Sigmoid colon (tissue), 7 donors: ENCODE measurements around the gene RALY. TPM values are rescaled to one million over a fixed set of nuclear protein-coding genes. Genes with fewer than 3 reads are reported as not detected.

ENCODE experiments used
- DNase-seq: peaks from one replicate; pipeline ENCODE4 v3.0.0-alpha.2; 2019
- H3K27ac ChIP-seq, 4 donors: fragments of 200-600 bp; sonication (generic); one replicate each; pipeline ENCODE4 v1.5.1; 2016 to 2019; ENCODE audit warnings: mild to moderate bottlenecking in 1 of 4
- H3K27me3 ChIP-seq, 3 donors: fragments of 200-600 bp; sonication (generic); one replicate each; pipeline ENCODE4 v1.5.1; 2019; ENCODE audit warnings: mild to moderate bottlenecking in 1 of 3
- H3K36me3 ChIP-seq, 4 donors: fragments of 200-600 bp; sonication (generic); one replicate each; pipeline ENCODE4 v1.5.1; 2016 to 2019
- H3K4me1 ChIP-seq, 4 donors: fragments of 200-600 bp; sonication (generic); one replicate each; pipeline ENCODE4 v1.5.1; 2017 to 2019
- H3K4me3 ChIP-seq, 4 donors: fragments of 200-600 bp; sonication (generic); one replicate each; pipeline ENCODE4 v1.5.1; 2017 to 2019; ENCODE audit warnings: mild to moderate bottlenecking in 2 of 4, moderate library complexity in 1 of 4
- H3K9me3 ChIP-seq, 4 donors: fragments of 200-600 bp in 3 of 4; sonication (generic) in 3 of 4; one replicate each; pipeline versions ENCODE4 v1.5.1 to v1.6.1; 2013 to 2019
- CTCF ChIP-seq, 4 experiments: fragments of 450-650 bp in 3 of 4; fragments of 200-600 bp in 1 of 4; IDR thresholded peaks; one replicate each; pipeline ENCODE4 v1.5.1; 2016 to 2019; ENCODE audit warnings: antibody characterized with exemption in 4 of 4, mild to moderate bottlenecking in 3 of 4, moderate library complexity in 2 of 4
- EP300 ChIP-seq, 4 donors: sonication (generic); formaldehyde crosslinking; IDR thresholded peaks; one replicate each; pipeline ENCODE4 v1.6.1; 2017; ENCODE audit warnings: antibody characterized with exemption in 4 of 4
- POLR2A ChIP-seq, 2 donors: fragments of 450-650 bp; IDR thresholded peaks; one replicate each; pipeline ENCODE4 v1.6.1; 2016; ENCODE audit warnings: antibody characterized with exemption in 2 of 2, mild to moderate bottlenecking in 2 of 2, moderate library complexity in 2 of 2
- POLR2AphosphoS5 ChIP-seq, 4 donors: sonication (generic); formaldehyde crosslinking; IDR thresholded peaks; one replicate each; pipeline ENCODE4 v1.6.1; 2017; ENCODE audit warnings: antibody characterized with exemption in 4 of 4
- WGBS, 2 donors: extraction: QIAGEN DNeasy Blood & Tissue Kit; methylation state at CpG; one replicate each; pipeline ENCODE4 v1.1.7; 2013; 5-methylcytosine and 5-hydroxymethylcytosine counted together
- intact Hi-C: fragments of 100-400 bp; cut with DNase I; formaldehyde crosslinking; loops from one replicate; pipeline ENCODE4 v1.15.1; 2023
- polyA plus RNA-seq, 3 donors: library from polyadenylated mRNA; stranded (reverse); fragments of 200-250 nt; gene quantifications; one replicate each; pipeline ENCODE4 v1.2.3, GENCODE V29; 2013
- total RNA-seq, 4 donors: library from RNA; depleted of rRNA; stranded (reverse); fragments of >200 nt; gene quantifications; one replicate each; pipeline ENCODE4 v1.1.0, GENCODE V29; 2016
- donor health status: healthy with polysubstance abuse.
- donor health status: Bipolar disorder and iron deficiency.
- donor health status: healthy.

The RALY gene
- total and polyA plus RNA-seq, 7 donors, result 75.1 to 233 (median 94.5) TPM

- H3K36me3 ChIP-seq, result no peaks in the 10 kb centered on the region
- no peaks in the 10 kb centered on the region for H3K27me3 ChIP-seq
- DNase-seq, result no peak
- H3K4me1 ChIP-seq, result peaks cover 0 to 41% (median 13%) of the 10 kb centered on the region in 4 donors
- intact Hi-C loops, result no loop called here
- H3K9me3 ChIP-seq, result no peaks in the 10 kb centered on the region
- WGBS, 2 donors, result 68 to 86% methylated on average over 4 of the region's 4 CpGs
- no peak overlapping the region for H3K4me3 ChIP-seq
- TF ChIP-seq POLR2AphosphoS5 (IDR thresholded peaks at IDR 0.05) (no peak), EP300 (IDR thresholded peaks at IDR 0.05) (no peak), CTCF (IDR thresholded peaks at IDR 0.05) (no peak)
- H3K27ac ChIP-seq, result no peak overlapping the region
Measured at GRCh38 chr20:34047917-34048316, 54.2 kb downstream of the RALY start.

- no peaks in the 10 kb centered on the region for H3K27me3 ChIP-seq
- H3K4me3 ChIP-seq, result no peak overlapping the region
- TF ChIP-seq CTCF (IDR thresholded peaks at IDR 0.05) (no peak), POLR2AphosphoS5 (IDR thresholded peaks at IDR 0.05) (no peak), EP300 (IDR thresholded peaks at IDR 0.05) (no peak), POLR2A (IDR thresholded peaks at IDR 0.05) (no peak)
- no peak for DNase-seq
- no peaks in the 10 kb centered on the region for H3K36me3 ChIP-seq
- no peaks in the 10 kb centered on the region for H3K9me3 ChIP-seq
- peaks cover 0 to 32% (median 11%) of the 10 kb centered on the region in 4 donors for H3K4me1 ChIP-seq
- WGBS, 2 donors, result 88 to 95% methylated on average over 1 of the region's 1 CpG
- no peak overlapping the region for H3K27ac ChIP-seq
- intact Hi-C loops, result no loop called here
Measured at GRCh38 chr20:34049389-34049788, 55.7 kb downstream of the RALY start.

GRCh38 chr20:34049897-34050695, 56.4 kb downstream of the RALY start:
- intact Hi-C loops, result no loop called here
- Histone ChIP-seq H3K4me3 (no peak overlapping the region), H3K4me1 (peaks cover 0 to 29% (median 11%) of the 10 kb centered on the region in 4 donors), H3K9me3 (no peaks in the 10 kb centered on the region), H3K27ac (no peak overlapping the region), H3K27me3 (no peaks in the 10 kb centered on the region), H3K36me3 (no peaks in the 10 kb centered on the region)
- TF ChIP-seq POLR2AphosphoS5 (IDR thresholded peaks at IDR 0.05), result no peak
- no peak for TF ChIP-seq CTCF (IDR thresholded peaks at IDR 0.05)
- TF ChIP-seq POLR2A (IDR thresholded peaks at IDR 0.05), result no peak
- no peak for TF ChIP-seq EP300 (IDR thresholded peaks at IDR 0.05)
- no peak for DNase-seq
- 89 to 90% methylated on average over 4 of the region's 4 CpGs for WGBS, 2 donors

- H3K4me1 ChIP-seq, result peaks cover 0 to 17% (median 9%) of the 10 kb centered on the region in 4 donors
- no peak for DNase-seq
- no peak overlapping the region for H3K4me3 ChIP-seq
- no peak overlapping the region for H3K27ac ChIP-seq
- no peaks in the 10 kb centered on the region for H3K27me3 ChIP-seq
- 33 to 54% methylated on average over 2 of the region's 2 CpGs for WGBS, 2 donors
- no peaks in the 10 kb centered on the region for H3K9me3 ChIP-seq
- TF ChIP-seq EP300 (IDR thresholded peaks at IDR 0.05), result no peak
- TF ChIP-seq CTCF (IDR thresholded peaks at IDR 0.05), result no peak
- no peak for TF ChIP-seq POLR2AphosphoS5 (IDR thresholded peaks at IDR 0.05)
- no peak for TF ChIP-seq POLR2A (IDR thresholded peaks at IDR 0.05)
- intact Hi-C loops, result no loop called here
- H3K36me3 ChIP-seq, result no peaks in the 10 kb centered on the region
Measured at GRCh38 chr20:34052414-34052813, 58.7 kb downstream of the RALY start.
